ENCODE measurements around the gene TRIM49D1. TPM values are rescaled to one million over a fixed set of nuclear protein-coding genes. Genes with fewer than 3 reads are reported as not detected.

Gene TRIM49D1

Small RNA genes within 50 kb of the gene (small RNA-seq; reads per million reads assigned to genes)
- gene AP004607.1 (ENCODE audit: insufficient read depth): not detected

Data from mesendoderm (in vitro differentiated cells).